A673 (cell line): ENCODE results near the gene VWA1.

ENCODE experiments used
- EZH2 ChIP-seq: fragments of 200-600 bp; sonication (generic); IDR thresholded peaks from 2 replicates; pipeline ENCODE4 v1.6.1; 2017; ENCODE audit warnings: borderline replicate concordance, low read depth, mild to moderate bottlenecking, mixed read lengths, antibody characterized with exemption, low read length; ENCODE audit not compliant: poor library complexity, severe bottlenecking
- TF ChIP-seq, protein P1 (sequence below): fragments of 300-800, 200-600 bp; sonication (generic); conservative IDR thresholded peaks from 2 replicates; pipeline ENCODE4 v1.5.1; 2017; ENCODE audit warnings: low read depth, mild to moderate bottlenecking, antibody characterized with exemption, low read length, moderate library complexity, mixed read lengths

DNA sequence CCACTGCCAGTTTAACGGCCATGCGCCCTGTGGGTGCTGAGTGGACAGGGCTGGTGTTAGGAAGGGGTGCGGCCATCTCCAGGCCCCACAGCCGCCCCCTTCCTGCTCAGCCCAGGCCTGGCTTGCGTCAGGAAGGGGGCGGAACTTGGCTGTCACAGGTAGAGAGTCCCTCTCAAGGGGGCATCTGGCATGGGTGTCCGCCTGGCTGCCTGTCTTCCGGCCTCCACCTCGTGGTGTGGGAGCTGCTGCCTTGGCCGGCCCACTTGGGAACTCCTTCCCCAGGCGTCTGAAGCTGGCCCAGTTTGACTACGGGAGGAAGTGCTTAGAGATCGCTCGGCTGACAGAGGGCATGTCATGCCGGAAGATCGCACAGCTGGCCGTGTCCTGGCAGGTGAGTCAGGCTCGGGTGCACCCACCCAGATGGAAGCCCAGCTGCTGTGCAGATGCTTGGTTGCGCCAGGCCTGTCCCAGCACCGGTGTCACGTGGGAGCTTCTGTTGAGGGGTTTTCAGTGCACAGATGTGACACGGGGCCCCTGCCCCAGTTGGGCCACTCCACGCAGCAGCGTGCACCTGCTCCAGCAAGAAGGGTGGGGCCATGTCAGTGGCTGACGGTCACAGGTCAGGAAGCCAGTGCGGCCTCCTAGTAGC is 27.0 kb downstream of the VWA1 start:
- TF ChIP-seq, protein P1, sequence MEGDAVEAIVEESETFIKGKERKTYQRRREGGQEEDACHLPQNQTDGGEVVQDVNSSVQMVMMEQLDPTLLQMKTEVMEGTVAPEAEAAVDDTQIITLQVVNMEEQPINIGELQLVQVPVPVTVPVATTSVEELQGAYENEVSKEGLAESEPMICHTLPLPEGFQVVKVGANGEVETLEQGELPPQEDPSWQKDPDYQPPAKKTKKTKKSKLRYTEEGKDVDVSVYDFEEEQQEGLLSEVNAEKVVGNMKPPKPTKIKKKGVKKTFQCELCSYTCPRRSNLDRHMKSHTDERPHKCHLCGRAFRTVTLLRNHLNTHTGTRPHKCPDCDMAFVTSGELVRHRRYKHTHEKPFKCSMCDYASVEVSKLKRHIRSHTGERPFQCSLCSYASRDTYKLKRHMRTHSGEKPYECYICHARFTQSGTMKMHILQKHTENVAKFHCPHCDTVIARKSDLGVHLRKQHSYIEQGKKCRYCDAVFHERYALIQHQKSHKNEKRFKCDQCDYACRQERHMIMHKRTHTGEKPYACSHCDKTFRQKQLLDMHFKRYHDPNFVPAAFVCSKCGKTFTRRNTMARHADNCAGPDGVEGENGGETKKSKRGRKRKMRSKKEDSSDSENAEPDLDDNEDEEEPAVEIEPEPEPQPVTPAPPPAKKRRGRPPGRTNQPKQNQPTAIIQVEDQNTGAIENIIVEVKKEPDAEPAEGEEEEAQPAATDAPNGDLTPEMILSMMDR: no peak
- TF ChIP-seq EZH2: no peak
